AG09309 (cell line): ENCODE data around the gene SLC31A1.

Experiments used
- DNase-seq: peaks from one replicate; pipeline ENCODE4 v3.0.0-alpha.2; 2010; ENCODE audit warnings: low read depth
- H3K4me3 ChIP-seq: 2 replicates; pipeline ENCODE4 v1.5.1; 2011; ENCODE audit warnings: mild to moderate bottlenecking, low read depth, low read length, moderate library complexity; ENCODE audit not compliant: control insufficient read depth
- TF ChIP-seq, protein P1 (sequence below): IDR thresholded peaks from 2 replicates; pipeline ENCODE4 v1.5.1; 2011; ENCODE audit warnings: mild to moderate bottlenecking, low read depth, low read length, inconsistent platforms; ENCODE audit not compliant: insufficient read depth, control insufficient read depth; ENCODE audit errors: missing control alignments

The SLC31A1 gene

DNA sequence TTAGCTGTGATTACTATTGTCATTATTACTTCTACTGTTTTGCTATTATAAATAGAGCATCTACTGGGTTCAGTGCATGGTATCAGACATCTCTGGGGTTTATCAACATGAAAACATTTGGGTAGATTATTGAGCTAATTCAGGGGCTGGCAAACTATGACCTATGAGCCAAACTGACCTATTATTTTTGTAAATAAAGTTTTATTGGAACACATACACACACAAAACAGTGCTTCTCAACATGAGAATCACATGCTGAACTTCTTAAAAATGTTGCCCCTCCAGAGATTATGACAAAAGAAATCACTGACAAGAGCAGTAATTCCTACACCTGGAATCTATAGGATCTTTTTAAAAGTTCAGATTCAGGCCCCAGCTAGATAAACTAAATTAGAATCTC is 40.2 kb upstream of the SLC31A1 start:
- TF ChIP-seq, protein P1, sequence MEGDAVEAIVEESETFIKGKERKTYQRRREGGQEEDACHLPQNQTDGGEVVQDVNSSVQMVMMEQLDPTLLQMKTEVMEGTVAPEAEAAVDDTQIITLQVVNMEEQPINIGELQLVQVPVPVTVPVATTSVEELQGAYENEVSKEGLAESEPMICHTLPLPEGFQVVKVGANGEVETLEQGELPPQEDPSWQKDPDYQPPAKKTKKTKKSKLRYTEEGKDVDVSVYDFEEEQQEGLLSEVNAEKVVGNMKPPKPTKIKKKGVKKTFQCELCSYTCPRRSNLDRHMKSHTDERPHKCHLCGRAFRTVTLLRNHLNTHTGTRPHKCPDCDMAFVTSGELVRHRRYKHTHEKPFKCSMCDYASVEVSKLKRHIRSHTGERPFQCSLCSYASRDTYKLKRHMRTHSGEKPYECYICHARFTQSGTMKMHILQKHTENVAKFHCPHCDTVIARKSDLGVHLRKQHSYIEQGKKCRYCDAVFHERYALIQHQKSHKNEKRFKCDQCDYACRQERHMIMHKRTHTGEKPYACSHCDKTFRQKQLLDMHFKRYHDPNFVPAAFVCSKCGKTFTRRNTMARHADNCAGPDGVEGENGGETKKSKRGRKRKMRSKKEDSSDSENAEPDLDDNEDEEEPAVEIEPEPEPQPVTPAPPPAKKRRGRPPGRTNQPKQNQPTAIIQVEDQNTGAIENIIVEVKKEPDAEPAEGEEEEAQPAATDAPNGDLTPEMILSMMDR: no peak
- no peak overlapping the region for H3K4me3 ChIP-seq
- DNase-seq: no peak

GRCh38 chr9:113183956-113184488 is 37.3 kb upstream of the SLC31A1 start:
- DNase-seq: no peak

GRCh38 chr9:113184539-113184938 is 36.8 kb upstream of the SLC31A1 start:
- no peak overlapping the region for H3K4me3 ChIP-seq
- TF ChIP-seq, protein P1: no peak
- no peak for DNase-seq

More at GRCh38 chr9:113183956-113184488, 37.3 kb upstream of the SLC31A1 start:
- TF ChIP-seq, protein P1: no peak
- H3K4me3 ChIP-seq: no peak overlapping the region

- TF ChIP-seq, protein P1: no peak
- H3K4me3 ChIP-seq: no peak overlapping the region
- DNase-seq: no peak
These were observed 36.1 kb upstream of the SLC31A1 start for GRCh38 chr9:113185271-113185670.

DNA sequence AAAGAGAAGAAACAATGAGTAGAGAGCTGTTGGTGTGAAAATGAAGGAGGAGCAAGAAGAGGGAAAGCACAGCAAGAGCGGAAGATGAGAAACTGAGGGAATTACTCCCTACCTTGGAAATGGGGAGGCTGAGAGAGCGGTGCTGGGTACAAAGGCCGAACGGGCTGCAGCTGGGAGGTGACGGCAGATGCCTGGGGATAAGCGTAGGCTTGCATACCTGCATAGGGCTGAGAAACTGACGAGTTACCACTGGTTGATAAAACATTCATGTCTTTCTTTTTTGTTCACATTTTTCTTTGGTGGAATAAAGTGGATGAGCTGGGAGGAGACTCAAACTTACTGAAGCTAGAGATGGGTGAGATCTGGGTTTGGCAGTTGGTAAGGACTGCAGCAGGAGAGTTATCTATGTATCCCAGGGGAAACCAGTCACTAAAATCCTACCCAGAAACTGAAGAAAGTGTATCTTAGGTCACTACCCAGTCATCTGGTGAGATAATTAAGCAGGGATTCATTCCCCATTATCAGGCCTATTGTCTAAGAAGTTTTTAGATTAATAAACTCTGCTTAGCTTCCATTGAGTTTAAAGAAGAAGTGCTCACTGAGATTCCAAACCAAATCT is 35.1 kb upstream of the SLC31A1 start:
- no peak for DNase-seq
- TF ChIP-seq, protein P1: no peak
- H3K4me3 ChIP-seq: no peak overlapping the region

- DNase-seq: peak; percentile 75
- peak overlapping the region; percentile 8 for H3K4me3 ChIP-seq
- TF ChIP-seq, protein P1: no peak
These were observed 33.3 kb upstream of the SLC31A1 start for GRCh38 chr9:113187929-113188595.
